ENCODE data around the gene PAM.
"Not testable (repeated sequence)": the region's sequence is repeated elsewhere in the genome, so short reads cannot be mapped to it uniquely, and the experiment has no call there.

The PAM gene

GRCh38 chr5:102754767-102755431, at the start of gene PAM:
PAM (plus strand) TSS chr5:102755305; CDS start chr5:102866196, 110,891 bp downstream.
- peak; percentile 67 for DNase-seq

GRCh38 chr5:102711525-102712385, 43.4 kb upstream of the PAM start:
- no peak for DNase-seq

- peak; percentile 40 for DNase-seq
These were observed 41.8 kb upstream of the PAM start for GRCh38 chr5:102713278-102713677.

- DNase-seq = peak; percentile 63
These were observed 41.3 kb upstream of the PAM start for GRCh38 chr5:102713682-102714231.

- DNase-seq = no peak
These were observed 39.9 kb upstream of the PAM start for GRCh38 chr5:102715082-102715807.

GRCh38 chr5:102716017-102716416, 39.1 kb upstream of the PAM start:
- no peak for DNase-seq

- DNase-seq = no peak
These were observed 36.3 kb upstream of the PAM start for GRCh38 chr5:102718819-102719218.

GRCh38 chr5:102719886-102720285, 35.2 kb upstream of the PAM start:
- no peak for DNase-seq

GRCh38 chr5:102720969-102721368, 34.1 kb upstream of the PAM start:
- no peak for DNase-seq

GRCh38 chr5:102722931-102723330, 32.2 kb upstream of the PAM start:
- DNase-seq = no peak

- no peak for DNase-seq
These were observed 23.4 kb upstream of the PAM start for GRCh38 chr5:102731693-102732092.

GRCh38 chr5:102733534-102733933, 21.6 kb upstream of the PAM start:
- DNase-seq = no peak

- no peak for DNase-seq
These were observed 17.9 kb upstream of the PAM start for GRCh38 chr5:102737161-102737560.

GRCh38 chr5:102737805-102738469, 17.2 kb upstream of the PAM start:
- DNase-seq = peak; percentile 80

- DNase-seq = no peak
These were observed 14.6 kb upstream of the PAM start for GRCh38 chr5:102740515-102740914.

GRCh38 chr5:102742215-102742614, 12.9 kb upstream of the PAM start:
- no peak for DNase-seq

- DNase-seq = no peak
These were observed 11.2 kb upstream of the PAM start for GRCh38 chr5:102743900-102744299.

- no peak for DNase-seq
These were observed 7.5 kb upstream of the PAM start for GRCh38 chr5:102747386-102748166.

- DNase-seq = no peak
These were observed 5.6 kb upstream of the PAM start for GRCh38 chr5:102749416-102750030.

GRCh38 chr5:102750151-102750834, 4.8 kb upstream of the PAM start:
- no peak for DNase-seq

GRCh38 chr5:102751903-102752376, 3.2 kb upstream of the PAM start:
- DNase-seq = not testable (repeated sequence)
